Vagina (tissue), 2 donors: ENCODE data around the gene TOX3. TPM values are rescaled to one million over a fixed set of nuclear protein-coding genes. Genes with fewer than 3 reads are reported as not detected.

ENCODE experiments used
- DNase-seq, 2 donors: peaks; one replicate each; pipeline ENCODE4 v3.0.0-alpha.2; 2017; ENCODE audit errors: extremely low spot score in 2 of 2
- H3K27ac ChIP-seq: fragments of 200-600 bp; sonication (generic); one replicate; pipeline ENCODE4 v1.5.1; 2019
- H3K27me3 ChIP-seq: fragments of 200-600 bp; sonication (generic); one replicate; pipeline ENCODE4 v1.5.1; 2019
- H3K36me3 ChIP-seq, 2 donors: fragments of 200-600 bp; sonication (generic); one replicate each; pipeline ENCODE4 v1.5.1; 2017 to 2019
- H3K4me1 ChIP-seq: fragments of 200-600 bp; sonication (generic); one replicate; pipeline ENCODE4 v1.5.1; 2019
- H3K4me3 ChIP-seq, 2 donors: fragments of 200-600 bp; sonication (generic); 1 replicate in 1 of 2; 2 replicates in 1 of 2; pipeline ENCODE4 v1.5.1; 2016 to 2019
- H3K9me3 ChIP-seq: fragments of 200-600 bp; sonication (generic); one replicate; pipeline ENCODE4 v1.5.1; 2019
- CTCF ChIP-seq, 3 experiments: fragments of 450-650 bp in 2 of 3; fragments of 200-600 bp in 1 of 3; sonication (generic) in 1 of 3; IDR thresholded peaks; one replicate each; pipeline ENCODE4 v1.5.1; 2017 to 2019; ENCODE audit warnings: antibody characterized with exemption in 3 of 3, mild to moderate bottlenecking in 2 of 3, moderate library complexity in 2 of 3
- POLR2A ChIP-seq, 2 donors: fragments of 450-650 bp; IDR thresholded peaks; one replicate each; pipeline ENCODE4 v1.6.1; 2017; ENCODE audit warnings: antibody characterized with exemption in 2 of 2, mild to moderate bottlenecking in 2 of 2, moderate library complexity in 2 of 2
- POLR2AphosphoS5 ChIP-seq, 2 donors: sonication (generic); formaldehyde crosslinking; IDR thresholded peaks; one replicate each; pipeline ENCODE4 v1.9.0; 2017; ENCODE audit warnings: antibody characterized with exemption in 2 of 2, mild to moderate bottlenecking in 2 of 2, low read depth in 1 of 2; ENCODE audit not compliant: insufficient read depth in 1 of 2
- intact Hi-C: fragments of 100-400 bp; cut with DNase I; formaldehyde crosslinking; loops from one replicate; pipeline ENCODE4 v1.15.1; 2023
- total RNA-seq: library from RNA; depleted of rRNA; stranded (reverse); fragments of >200 nt; gene quantifications from one replicate; pipeline ENCODE4 v1.2.3, GENCODE V29; 2016

Gene TOX3
- total RNA-seq, 1 donor from 2014 or later, result 1.2 TPM

DNA sequence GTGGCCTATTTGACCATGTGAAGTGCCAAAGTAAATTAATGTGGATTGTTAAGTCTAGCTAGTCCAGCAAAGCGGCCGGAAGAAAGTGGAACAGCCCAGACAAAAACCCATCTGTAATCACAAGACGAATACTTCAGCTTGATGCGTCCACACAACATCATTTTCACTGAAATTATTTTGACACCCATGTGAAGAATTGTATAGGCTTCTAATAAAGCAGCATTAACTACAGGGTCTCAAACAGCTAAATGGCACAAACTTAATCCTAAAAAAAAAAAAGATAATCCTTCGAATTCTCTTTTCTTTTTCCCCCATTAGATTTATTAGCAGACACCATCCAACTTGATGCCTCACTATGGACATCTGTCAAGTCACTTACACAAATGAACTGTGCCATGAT, 73.8 kb downstream of the TOX3 start:
- no peak overlapping the region for H3K27ac ChIP-seq
- TF ChIP-seq POLR2AphosphoS5 (IDR thresholded peaks at IDR 0.05; ENCODE audit: insufficient read depth in 1 of 2, low read depth in 1 of 2) (no peak), CTCF (IDR thresholded peaks at IDR 0.05) (no peak), POLR2A (IDR thresholded peaks at IDR 0.05) (no peak)
- no peaks in the 10 kb centered on the region for H3K9me3 ChIP-seq
- H3K4me1 ChIP-seq, result no peaks in the 10 kb centered on the region
- intact Hi-C loops, result no loop called here
- no peak for DNase-seq
- no peaks in the 10 kb centered on the region for H3K36me3 ChIP-seq
- H3K4me3 ChIP-seq, result no peak overlapping the region
- no peaks in the 10 kb centered on the region for H3K27me3 ChIP-seq

DNA sequence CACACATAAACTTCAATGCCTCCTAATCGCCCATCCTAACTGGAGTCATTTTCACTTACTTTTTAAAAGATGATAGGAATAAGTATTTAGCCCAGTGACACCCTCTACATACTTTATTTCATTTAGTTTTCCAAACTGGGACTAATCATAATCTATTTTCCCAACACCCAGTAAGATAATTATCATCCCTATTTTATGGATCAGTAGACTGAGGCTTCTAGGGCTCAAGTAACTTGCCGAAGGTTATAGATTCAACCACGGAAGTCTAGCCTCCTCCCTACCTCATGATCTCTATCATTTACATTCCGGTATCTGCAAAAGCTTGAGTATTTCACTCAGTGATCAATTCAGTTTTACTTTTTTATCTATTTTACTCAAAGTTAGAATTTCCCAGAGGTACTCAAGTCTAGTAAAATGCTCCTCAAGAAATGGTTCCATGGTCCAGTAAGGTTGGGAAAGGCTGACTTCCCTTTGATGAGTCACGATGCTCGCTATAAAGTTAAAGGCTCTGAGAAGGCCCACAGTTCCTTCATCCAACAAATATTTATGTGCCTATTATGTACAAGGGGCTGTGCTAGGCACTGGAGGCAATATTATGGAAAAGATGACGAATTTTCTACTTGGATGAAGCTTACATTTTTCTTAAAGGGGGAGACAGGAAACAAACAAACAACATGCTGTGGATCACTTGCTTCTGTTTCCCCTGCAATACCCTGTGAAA, 75.1 kb downstream of the TOX3 start:
- H3K27ac ChIP-seq, result no peak overlapping the region
- intact Hi-C loops, result no loop called here
- H3K4me1 ChIP-seq, result no peaks in the 10 kb centered on the region
- H3K27me3 ChIP-seq, result no peaks in the 10 kb centered on the region
- H3K4me3 ChIP-seq, result no peak overlapping the region
- H3K9me3 ChIP-seq, result no peaks in the 10 kb centered on the region
- no peak for DNase-seq
- no peaks in the 10 kb centered on the region for H3K36me3 ChIP-seq
- TF ChIP-seq CTCF (IDR thresholded peaks at IDR 0.05) (no peak), POLR2A (IDR thresholded peaks at IDR 0.05) (no peak), POLR2AphosphoS5 (IDR thresholded peaks at IDR 0.05; ENCODE audit: insufficient read depth in 1 of 2, low read depth in 1 of 2) (no peak)

DNA sequence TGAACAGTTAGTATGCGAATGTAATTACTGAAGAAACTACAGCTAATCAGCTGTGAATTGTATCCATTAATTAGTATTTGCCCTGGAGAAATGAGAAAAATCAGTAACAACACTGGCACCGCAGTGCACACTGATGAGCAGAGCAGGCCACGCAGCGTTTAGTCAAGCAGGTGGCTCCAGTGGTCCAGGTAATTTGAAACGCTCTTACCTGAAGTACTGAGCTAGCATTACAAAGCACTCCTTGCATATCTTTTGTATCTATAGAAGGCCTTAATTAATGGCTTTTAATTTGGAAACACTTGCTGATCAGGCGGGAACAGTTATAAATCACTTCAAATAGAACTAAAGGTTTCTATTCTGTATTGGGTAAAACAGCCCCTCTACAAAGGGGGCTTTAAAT, 76.4 kb downstream of the TOX3 start:
- H3K4me3 ChIP-seq, result no peak overlapping the region
- H3K36me3 ChIP-seq, result no peaks in the 10 kb centered on the region
- H3K9me3 ChIP-seq, result no peaks in the 10 kb centered on the region
- TF ChIP-seq POLR2AphosphoS5 (IDR thresholded peaks at IDR 0.05; ENCODE audit: insufficient read depth in 1 of 2, low read depth in 1 of 2), result no peak
- TF ChIP-seq CTCF (IDR thresholded peaks at IDR 0.05), result no peak
- TF ChIP-seq POLR2A (IDR thresholded peaks at IDR 0.05), result no peak
- H3K4me1 ChIP-seq, result no peaks in the 10 kb centered on the region
- H3K27ac ChIP-seq, result no peak overlapping the region
- H3K27me3 ChIP-seq, result no peaks in the 10 kb centered on the region
- DNase-seq, result no peak
- intact Hi-C loops, result no loop called here

- Histone ChIP-seq H3K4me3 (no peak overlapping the region), H3K4me1 (no peaks in the 10 kb centered on the region), H3K9me3 (no peaks in the 10 kb centered on the region), H3K36me3 (no peaks in the 10 kb centered on the region), H3K27me3 (no peaks in the 10 kb centered on the region), H3K27ac (no peak overlapping the region)
- DNase-seq, result no peak
- intact Hi-C loops, result no loop called here
- TF ChIP-seq POLR2AphosphoS5 (IDR thresholded peaks at IDR 0.05; ENCODE audit: insufficient read depth in 1 of 2, low read depth in 1 of 2) (no peak), POLR2A (IDR thresholded peaks at IDR 0.05) (no peak), CTCF (IDR thresholded peaks at IDR 0.05) (no peak)
These were observed 77.2 kb downstream of the TOX3 start for GRCh38 chr16:52469775-52470174.

DNA sequence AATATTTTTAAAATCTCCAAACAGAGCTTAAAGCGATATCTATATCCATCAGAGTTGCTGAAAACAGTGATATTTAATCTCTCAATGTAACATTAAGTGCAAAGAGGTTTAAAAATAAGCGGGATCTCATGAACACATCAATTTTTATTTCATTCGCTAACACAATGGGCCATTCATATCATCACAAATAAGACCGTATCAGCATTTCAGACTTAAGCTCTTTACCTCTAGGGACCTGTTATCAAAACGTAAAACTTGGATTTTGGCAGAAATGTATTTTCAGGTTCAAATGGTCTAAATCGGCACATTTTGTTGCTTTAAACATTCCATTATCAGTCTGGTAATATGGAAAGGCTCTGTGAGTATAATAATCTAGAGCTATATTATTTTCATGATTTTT, 77.9 kb downstream of the TOX3 start:
- Histone ChIP-seq H3K27ac (no peak overlapping the region), H3K4me3 (no peak overlapping the region), H3K27me3 (no peaks in the 10 kb centered on the region), H3K9me3 (no peaks in the 10 kb centered on the region), H3K36me3 (no peaks in the 10 kb centered on the region), H3K4me1 (no peaks in the 10 kb centered on the region)
- TF ChIP-seq POLR2AphosphoS5 (IDR thresholded peaks at IDR 0.05; ENCODE audit: insufficient read depth in 1 of 2, low read depth in 1 of 2), result no peak
- TF ChIP-seq CTCF (IDR thresholded peaks at IDR 0.05), result no peak
- no peak for TF ChIP-seq POLR2A (IDR thresholded peaks at IDR 0.05)
- DNase-seq, result no peak
- intact Hi-C loops, result no loop called here
